Mesothelial cell of epicardium (in vitro differentiated cells): Measurements from ENCODE around the gene SYNE1. TPM values are rescaled to one million over a fixed set of nuclear protein-coding genes. Genes with fewer than 3 reads are reported as not detected.

Experiments
- DNase-seq, 2 experiments: peaks; one replicate each; pipeline ENCODE4 v3.0.0; 2021; ENCODE audit warnings: low spot score in 2 of 2; ENCODE audit not compliant: unreplicated experiment in 2 of 2
- H3K27ac Mint-ChIP-seq: 2 replicates; pipeline ENCODE4 v1.8.0; 2021; ENCODE audit warnings: mixed read lengths
- H3K27me3 Mint-ChIP-seq: 2 replicates; pipeline ENCODE4 v1.8.0; 2021; ENCODE audit warnings: low read depth, mixed read lengths
- H3K36me3 Mint-ChIP-seq: 2 replicates; pipeline ENCODE4 v1.8.0; 2021; ENCODE audit warnings: mixed read lengths
- H3K4me1 Mint-ChIP-seq: 2 replicates; pipeline ENCODE4 v1.8.0; 2021; ENCODE audit warnings: mixed read lengths
- H3K4me3 Mint-ChIP-seq: 2 replicates; pipeline ENCODE4 v1.8.0; 2021; ENCODE audit warnings: mild to moderate bottlenecking, moderate library complexity, mixed read lengths
- H3K9me3 Mint-ChIP-seq: 2 replicates; pipeline ENCODE4 v1.8.0; 2021; ENCODE audit warnings: mixed read lengths
- total RNA-seq: library from RNA; stranded (reverse); gene quantifications from 3 replicates; pipeline ENCODE4 v1.2.1, GENCODE V29; 2021
- TF ChIP-seq, protein P1 (sequence below): fragments of 200-600 bp; sonication (generic); IDR thresholded peaks from one replicate; pipeline ENCODE4 v1.5.0; 2021; ENCODE audit warnings: antibody characterized with exemption; ENCODE audit not compliant: unreplicated experiment

Gene SYNE1
- total RNA-seq, 1 donor from 2014 or later = 60.5 TPM

DNA sequence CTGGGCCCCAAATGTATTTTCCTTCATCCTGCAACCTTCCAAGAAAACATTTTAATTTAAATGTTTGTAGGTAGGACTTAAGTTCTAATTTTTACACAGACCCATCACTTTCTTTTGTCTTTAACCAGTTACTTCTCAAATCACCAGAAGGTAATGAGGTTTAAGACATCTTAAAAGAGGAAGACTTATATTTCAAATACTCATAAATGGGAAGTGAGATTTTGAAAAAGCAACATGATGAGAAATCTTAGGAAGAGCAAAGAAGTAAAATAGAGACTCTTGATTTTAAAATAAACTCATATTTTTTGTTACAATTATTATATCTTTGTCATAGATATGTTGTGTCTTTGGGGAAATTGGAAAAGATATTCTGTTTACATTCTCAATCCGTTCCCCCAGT, 82.3 kb downstream of the SYNE1 start:
- Mint-ChIP-seq H3K9me3 (peaks cover 34% of the 10 kb centered on the region), H3K4me3 (no peak overlapping the region), H3K4me1 (no peaks in the 10 kb centered on the region), H3K27me3 (peaks cover 3% of the 10 kb centered on the region), H3K36me3 (peaks cover 2% of the 10 kb centered on the region), H3K27ac (no peak overlapping the region)
- TF ChIP-seq, protein P1, sequence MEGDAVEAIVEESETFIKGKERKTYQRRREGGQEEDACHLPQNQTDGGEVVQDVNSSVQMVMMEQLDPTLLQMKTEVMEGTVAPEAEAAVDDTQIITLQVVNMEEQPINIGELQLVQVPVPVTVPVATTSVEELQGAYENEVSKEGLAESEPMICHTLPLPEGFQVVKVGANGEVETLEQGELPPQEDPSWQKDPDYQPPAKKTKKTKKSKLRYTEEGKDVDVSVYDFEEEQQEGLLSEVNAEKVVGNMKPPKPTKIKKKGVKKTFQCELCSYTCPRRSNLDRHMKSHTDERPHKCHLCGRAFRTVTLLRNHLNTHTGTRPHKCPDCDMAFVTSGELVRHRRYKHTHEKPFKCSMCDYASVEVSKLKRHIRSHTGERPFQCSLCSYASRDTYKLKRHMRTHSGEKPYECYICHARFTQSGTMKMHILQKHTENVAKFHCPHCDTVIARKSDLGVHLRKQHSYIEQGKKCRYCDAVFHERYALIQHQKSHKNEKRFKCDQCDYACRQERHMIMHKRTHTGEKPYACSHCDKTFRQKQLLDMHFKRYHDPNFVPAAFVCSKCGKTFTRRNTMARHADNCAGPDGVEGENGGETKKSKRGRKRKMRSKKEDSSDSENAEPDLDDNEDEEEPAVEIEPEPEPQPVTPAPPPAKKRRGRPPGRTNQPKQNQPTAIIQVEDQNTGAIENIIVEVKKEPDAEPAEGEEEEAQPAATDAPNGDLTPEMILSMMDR = no peak
- DNase-seq = no peak

DNA sequence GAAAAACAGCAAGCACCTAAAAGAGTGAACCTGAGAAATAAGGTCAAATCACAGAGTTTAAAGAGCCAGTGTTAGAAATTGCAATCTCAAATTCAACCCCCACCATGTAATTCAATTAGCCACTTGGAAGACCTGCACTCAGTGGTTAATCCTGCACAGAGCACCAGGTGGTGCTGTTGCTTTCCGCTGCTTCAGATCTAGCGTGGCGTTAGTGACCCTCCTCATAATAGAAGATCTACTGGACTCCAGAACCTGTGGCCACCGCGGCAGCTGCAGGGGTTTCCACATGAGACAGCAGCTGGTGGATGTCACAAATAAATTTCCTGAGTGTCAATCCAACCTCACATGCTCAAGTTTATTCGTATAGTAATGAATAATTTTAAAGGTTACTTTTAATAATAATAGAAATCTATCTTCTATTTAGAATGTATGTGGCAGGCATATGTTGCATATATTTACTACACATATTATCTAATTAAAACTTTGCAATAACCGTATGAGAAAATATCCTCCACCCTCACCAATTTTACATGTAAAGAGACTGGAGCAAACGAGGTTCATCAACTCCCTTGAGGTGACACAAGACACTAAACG, 84.4 kb downstream of the SYNE1 start:
- no peaks in the 10 kb centered on the region for H3K36me3 Mint-ChIP-seq
- H3K9me3 Mint-ChIP-seq = peaks cover 17% of the 10 kb centered on the region
- peak; percentile 34 to 64 for DNase-seq
- H3K27ac Mint-ChIP-seq = no peak overlapping the region
- H3K4me1 Mint-ChIP-seq = no peaks in the 10 kb centered on the region
- TF ChIP-seq, protein P1 = peak; percentile 76
- H3K27me3 Mint-ChIP-seq = peaks cover 3% of the 10 kb centered on the region
- no peak overlapping the region for H3K4me3 Mint-ChIP-seq

DNA sequence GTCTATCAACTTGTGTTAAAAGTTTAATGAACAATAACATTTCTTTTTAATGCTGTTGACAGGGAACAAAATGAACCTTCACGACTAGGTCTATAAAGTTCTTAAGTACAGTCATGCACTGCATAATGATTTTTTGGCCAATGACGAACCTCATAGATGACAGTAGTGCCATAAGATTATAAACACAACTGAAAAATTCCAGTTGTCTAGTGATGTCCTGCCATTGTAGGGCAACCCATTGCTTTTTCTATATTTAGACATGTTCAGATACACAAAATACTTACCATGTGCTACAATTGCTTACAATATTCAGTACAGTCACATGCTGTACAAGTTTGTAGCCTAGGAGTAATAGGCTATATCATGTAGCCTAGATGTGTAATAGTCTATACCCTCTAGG, 93.6 kb downstream of the SYNE1 start:
- Mint-ChIP-seq H3K9me3 (peaks cover 6% of the 10 kb centered on the region), H3K4me1 (no peaks in the 10 kb centered on the region), H3K27ac (no peak overlapping the region), H3K4me3 (no peak overlapping the region), H3K27me3 (peaks cover 2% of the 10 kb centered on the region), H3K36me3 (no peaks in the 10 kb centered on the region)
- TF ChIP-seq, protein P1 = no peak
- DNase-seq = no peak

DNA sequence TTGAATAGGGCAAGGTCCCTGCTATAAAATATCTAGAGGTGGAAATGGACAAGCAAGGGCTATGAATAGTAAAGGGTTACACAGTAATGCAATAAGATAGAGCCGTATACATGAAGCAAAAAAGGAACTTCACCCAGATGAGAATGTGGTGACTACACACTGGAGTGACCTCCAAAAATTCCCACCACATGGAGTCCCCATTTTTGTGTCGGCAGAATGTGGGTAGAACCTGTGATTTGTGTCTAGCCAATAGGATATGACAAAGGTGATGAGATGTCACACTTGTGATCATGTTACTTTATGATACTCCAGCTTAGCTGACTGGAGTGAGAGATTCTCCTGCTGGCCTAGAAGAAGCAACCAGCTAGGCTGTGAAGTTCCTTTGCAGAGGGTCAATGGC, 96.8 kb downstream of the SYNE1 start:
- Mint-ChIP-seq H3K4me3 (no peak overlapping the region), H3K27ac (no peak overlapping the region)
- TF ChIP-seq, protein P1 = no peak

DNA sequence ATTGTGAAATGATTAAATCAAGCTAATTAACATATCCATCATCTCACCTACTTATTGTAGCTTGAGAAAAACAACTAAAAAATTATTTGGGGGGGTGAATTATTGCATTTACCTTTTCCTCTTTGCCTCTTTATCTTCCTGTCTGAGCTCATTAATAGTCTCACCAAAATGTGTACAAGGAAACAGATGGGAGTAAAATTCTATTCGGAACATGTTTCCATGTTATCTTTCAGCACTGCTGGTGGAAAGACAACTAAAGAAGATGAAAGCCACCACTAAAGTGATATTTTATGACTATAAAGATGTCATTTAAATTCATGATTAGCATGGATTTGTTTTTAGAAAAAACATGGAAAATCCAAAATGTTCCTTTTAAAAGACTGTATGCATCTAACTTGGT, 102.6 kb downstream of the SYNE1 start:
- TF ChIP-seq, protein P1 = no peak
- Mint-ChIP-seq H3K36me3 (no peaks in the 10 kb centered on the region), H3K27me3 (no peaks in the 10 kb centered on the region), H3K27ac (no peak overlapping the region), H3K4me1 (peaks cover 1% of the 10 kb centered on the region), H3K9me3 (peaks cover 8% of the 10 kb centered on the region), H3K4me3 (no peak overlapping the region)
- DNase-seq = no peak

More for the DNA sequence above, 96.8 kb downstream of the SYNE1 start:
- Mint-ChIP-seq H3K27me3 (no peaks in the 10 kb centered on the region), H3K9me3 (peaks cover 6% of the 10 kb centered on the region), H3K4me1 (no peaks in the 10 kb centered on the region), H3K36me3 (no peaks in the 10 kb centered on the region)
- DNase-seq = no peak
